OCI-LY3 (cell line): ENCODE measurements around the gene SORCS1.

Experiments
- H2AFZ ChIP-seq: fragments of 200-600, 300-600 bp; shearing (Covaris generic); 2 replicates; pipeline ENCODE4 v1.6.0; 2014; ENCODE audit warnings: antibody characterized with exemption, low read depth, low read length
- H3K27ac ChIP-seq: fragments of 200-600, 300-600 bp; sonication (generic); 2 replicates; pipeline ENCODE4 v1.5.1; 2014; ENCODE audit warnings: mild to moderate bottlenecking, low read length, moderate library complexity, mixed read lengths
- H3K27me3 ChIP-seq: fragments of 200-600, 300-600 bp; sonication (generic); 2 replicates; pipeline ENCODE4 v1.6.1; 2014; ENCODE audit warnings: low read depth, low read length, mixed read lengths
- H3K36me3 ChIP-seq: fragments of 200-600, 300-600 bp; sonication (generic); replicated peaks from 2 replicates; pipeline ENCODE3; 2014; ENCODE audit warnings: low read depth, low read length, mixed read lengths
- H3K4me1 ChIP-seq: fragments of 300-600, 200-600 bp; sonication (generic); 2 replicates; pipeline ENCODE4 v1.6.1; 2014; ENCODE audit warnings: low read length, mixed read lengths
- H3K4me2 ChIP-seq: fragments of 200-600, 300-600 bp; sonication (generic); 2 replicates; pipeline ENCODE4 v1.6.1; 2014; ENCODE audit warnings: low read length, mixed read lengths
- H3K4me3 ChIP-seq: fragments of 300-600, 200-600 bp; sonication (generic); 2 replicates; pipeline ENCODE4 v1.5.1; 2014; ENCODE audit warnings: antibody characterized with exemption, mild to moderate bottlenecking, low read length, moderate library complexity
- H3K79me2 ChIP-seq: fragments of 300-600, 200-600 bp; shearing (Covaris generic); 2 replicates; pipeline ENCODE4 v1.6.1; 2014; ENCODE audit warnings: mild to moderate bottlenecking, low read length, mixed read lengths
- H3K9ac ChIP-seq: fragments of 300-600, 200-600 bp; shearing (Covaris generic); 2 replicates; pipeline ENCODE4 v1.6.0; 2014; ENCODE audit warnings: mild to moderate bottlenecking, low read length, moderate library complexity
- H3K9me3 ChIP-seq: fragments of 200-600, 300-600 bp; shearing (Covaris generic); 2 replicates; pipeline ENCODE4 v1.6.1; 2014; ENCODE audit warnings: low read length, mixed read lengths; ENCODE audit not compliant: insufficient read depth
- H4K20me1 ChIP-seq: fragments of 200-600, 300-600 bp; sonication (generic); 2 replicates; pipeline ENCODE4 v1.6.1; 2016; ENCODE audit warnings: low read length, mixed read lengths; ENCODE audit not compliant: insufficient read depth
- EZH2phosphoT487 ChIP-seq: fragments of 200-600 bp; shearing (Covaris generic); IDR thresholded peaks from 2 replicates; pipeline ENCODE4 v1.6.1; 2018; ENCODE audit warnings: antibody characterized with exemption, mixed run types, low read depth
- TF ChIP-seq, protein P1 (sequence below): fragments of 200-600, 300-600 bp; sonication (generic); IDR thresholded peaks from 2 replicates; pipeline ENCODE4 v1.5.1; 2014; ENCODE audit warnings: antibody characterized with exemption, low read length, low read depth

The SORCS1 gene

DNA sequence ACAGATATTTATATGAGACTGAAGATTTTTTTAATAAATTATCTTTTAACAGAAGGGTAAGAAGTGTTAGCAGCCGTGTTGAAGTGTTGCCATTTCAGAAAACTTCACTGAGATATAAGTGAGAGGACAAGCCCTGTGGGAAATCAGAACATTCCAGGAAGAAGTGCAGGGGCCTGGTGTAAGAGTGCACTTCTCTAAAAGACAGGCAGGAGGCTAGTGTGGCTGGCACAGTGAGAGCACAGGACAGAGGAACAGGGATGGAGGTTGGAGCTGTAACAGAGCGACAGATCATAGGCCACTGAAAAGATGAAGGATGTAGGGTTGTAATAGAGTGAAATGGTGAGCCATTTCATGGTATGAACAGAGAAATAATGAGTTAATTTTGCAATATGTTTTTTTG is 608.9 kb downstream of the SORCS1 start:
- H3K27me3 ChIP-seq: no peaks in the 10 kb centered on the region
- no peak overlapping the region for H2AFZ ChIP-seq
- TF ChIP-seq EZH2phosphoT487: no peak
- TF ChIP-seq, protein P1, sequence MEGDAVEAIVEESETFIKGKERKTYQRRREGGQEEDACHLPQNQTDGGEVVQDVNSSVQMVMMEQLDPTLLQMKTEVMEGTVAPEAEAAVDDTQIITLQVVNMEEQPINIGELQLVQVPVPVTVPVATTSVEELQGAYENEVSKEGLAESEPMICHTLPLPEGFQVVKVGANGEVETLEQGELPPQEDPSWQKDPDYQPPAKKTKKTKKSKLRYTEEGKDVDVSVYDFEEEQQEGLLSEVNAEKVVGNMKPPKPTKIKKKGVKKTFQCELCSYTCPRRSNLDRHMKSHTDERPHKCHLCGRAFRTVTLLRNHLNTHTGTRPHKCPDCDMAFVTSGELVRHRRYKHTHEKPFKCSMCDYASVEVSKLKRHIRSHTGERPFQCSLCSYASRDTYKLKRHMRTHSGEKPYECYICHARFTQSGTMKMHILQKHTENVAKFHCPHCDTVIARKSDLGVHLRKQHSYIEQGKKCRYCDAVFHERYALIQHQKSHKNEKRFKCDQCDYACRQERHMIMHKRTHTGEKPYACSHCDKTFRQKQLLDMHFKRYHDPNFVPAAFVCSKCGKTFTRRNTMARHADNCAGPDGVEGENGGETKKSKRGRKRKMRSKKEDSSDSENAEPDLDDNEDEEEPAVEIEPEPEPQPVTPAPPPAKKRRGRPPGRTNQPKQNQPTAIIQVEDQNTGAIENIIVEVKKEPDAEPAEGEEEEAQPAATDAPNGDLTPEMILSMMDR: no peak
- no peak overlapping the region for H3K27ac ChIP-seq
- no peak overlapping the region for H3K4me3 ChIP-seq
- no peaks in the 10 kb centered on the region for H3K36me3 ChIP-seq
- H3K4me1 ChIP-seq: no peaks in the 10 kb centered on the region
- H3K9ac ChIP-seq: no peak overlapping the region
- H3K9me3 ChIP-seq: no peaks in the 10 kb centered on the region
- no peak overlapping the region for H3K4me2 ChIP-seq
- no peaks in the 10 kb centered on the region for H4K20me1 ChIP-seq
- no peaks in the 10 kb centered on the region for H3K79me2 ChIP-seq

DNA sequence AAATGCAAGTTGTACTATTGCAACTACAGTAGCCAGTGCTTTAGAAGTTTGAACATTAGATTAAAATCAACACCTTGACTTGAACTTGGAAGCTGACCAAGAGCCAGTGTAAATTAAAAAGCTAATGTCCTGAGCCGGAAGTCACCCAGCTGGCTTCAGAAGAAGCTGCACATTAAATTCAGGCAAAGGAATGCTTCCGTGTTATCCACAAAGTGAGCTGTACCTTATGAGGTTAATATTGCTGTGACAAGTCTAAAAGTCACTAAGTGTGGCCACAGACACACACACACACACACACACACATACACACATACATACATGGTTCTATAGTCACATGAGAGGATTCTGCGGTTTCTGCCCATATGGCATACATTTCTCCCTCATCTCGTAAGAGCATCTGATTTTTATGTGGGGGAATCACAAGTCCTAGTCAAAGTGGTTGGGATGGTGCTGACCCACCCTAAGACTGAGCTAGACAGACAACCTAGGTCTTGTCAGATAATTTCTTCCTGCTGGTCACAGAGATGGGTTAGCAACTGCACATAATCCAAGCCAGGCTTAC is 612.9 kb downstream of the SORCS1 start:
- no peak overlapping the region for H3K4me2 ChIP-seq

DNA sequence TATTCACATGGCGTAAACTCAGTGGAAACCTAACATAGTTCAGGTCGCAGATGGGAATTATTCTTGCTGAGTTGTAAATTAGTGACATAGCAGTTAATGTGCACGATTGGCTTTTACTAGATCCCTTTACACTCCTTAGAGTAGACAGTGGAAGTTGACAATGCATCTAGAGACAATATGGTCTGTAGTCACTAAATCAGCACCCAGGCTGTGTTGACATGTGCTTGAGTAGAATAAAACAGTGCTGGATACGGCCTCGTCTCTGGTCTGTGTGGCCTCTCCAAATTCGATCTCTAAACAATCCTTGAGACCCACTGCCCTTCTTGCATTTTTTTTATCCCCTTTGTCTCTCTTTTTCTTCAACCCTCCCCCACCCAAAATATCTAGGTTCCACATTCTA is 615.7 kb downstream of the SORCS1 start:
- TF ChIP-seq, protein P1: no peak
- TF ChIP-seq EZH2phosphoT487: no peak
- H3K27me3 ChIP-seq: no peaks in the 10 kb centered on the region
- no peak overlapping the region for H3K27ac ChIP-seq
- no peak overlapping the region for H3K9ac ChIP-seq
- H3K4me3 ChIP-seq: no peak overlapping the region
- H3K9me3 ChIP-seq: no peaks in the 10 kb centered on the region
- no peaks in the 10 kb centered on the region for H3K79me2 ChIP-seq
- H3K4me1 ChIP-seq: no peaks in the 10 kb centered on the region
- H3K4me2 ChIP-seq: no peak overlapping the region
- no peaks in the 10 kb centered on the region for H3K36me3 ChIP-seq
- no peak overlapping the region for H2AFZ ChIP-seq
- H4K20me1 ChIP-seq: no peaks in the 10 kb centered on the region

More for the DNA sequence above, 612.9 kb downstream of the SORCS1 start:
- Histone ChIP-seq H3K4me1 (no peaks in the 10 kb centered on the region), H3K79me2 (no peaks in the 10 kb centered on the region), H3K4me3 (no peak overlapping the region), H3K27ac (no peak overlapping the region), H3K36me3 (no peaks in the 10 kb centered on the region), H3K9ac (no peak overlapping the region), H2AFZ (no peak overlapping the region), H3K27me3 (no peaks in the 10 kb centered on the region), H4K20me1 (no peaks in the 10 kb centered on the region), H3K9me3 (no peaks in the 10 kb centered on the region)
- TF ChIP-seq, protein P1: no peak

DNA sequence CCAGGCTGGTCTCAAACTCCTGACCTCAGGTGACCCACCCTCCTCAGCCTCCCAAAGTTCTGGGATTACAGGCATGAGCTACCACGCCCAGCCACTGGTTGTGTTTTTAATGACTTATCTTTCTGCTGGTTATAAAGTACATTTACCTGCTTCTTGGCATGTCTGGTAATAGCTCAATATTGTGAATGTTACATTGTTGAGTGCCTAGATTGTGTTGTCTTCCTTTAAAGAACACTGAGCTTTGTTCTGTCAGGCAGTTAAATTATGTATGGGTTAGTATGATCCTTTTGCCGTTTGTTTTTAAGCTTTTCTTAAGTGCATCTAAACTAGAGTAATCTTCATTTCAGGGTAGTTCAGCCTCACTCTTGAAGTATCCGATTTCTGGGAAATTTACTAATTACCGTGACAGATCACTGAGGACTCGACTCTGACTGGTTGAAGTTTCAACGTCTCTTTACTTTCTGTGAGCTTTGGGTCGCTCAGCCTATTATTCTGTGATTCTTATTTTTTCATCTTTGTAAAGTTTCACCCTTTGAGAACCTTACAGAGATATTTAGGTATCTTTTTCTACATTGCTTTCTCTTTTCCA is 617.4 kb downstream of the SORCS1 start:
- Histone ChIP-seq H3K4me2 (no peak overlapping the region), H3K4me3 (no peak overlapping the region), H3K27ac (no peak overlapping the region), H3K79me2 (no peaks in the 10 kb centered on the region), H3K27me3 (no peaks in the 10 kb centered on the region), H3K9ac (no peak overlapping the region), H2AFZ (no peak overlapping the region), H3K9me3 (no peaks in the 10 kb centered on the region), H4K20me1 (no peaks in the 10 kb centered on the region), H3K36me3 (no peaks in the 10 kb centered on the region), H3K4me1 (no peaks in the 10 kb centered on the region)
- TF ChIP-seq, protein P1: no peak
- no peak for TF ChIP-seq EZH2phosphoT487
